CD4-positive, alpha-beta T cell treated with Interleukin-2 at 100 ng/mL for 4 hours (primary cell): ENCODE results near the gene ARPP21.

ENCODE experiments used
- DNase-seq: peaks from one replicate; pipeline ENCODE4 v3.0.0-alpha.2; 2020; ENCODE audit warnings: low spot score

Gene ARPP21

DNA sequence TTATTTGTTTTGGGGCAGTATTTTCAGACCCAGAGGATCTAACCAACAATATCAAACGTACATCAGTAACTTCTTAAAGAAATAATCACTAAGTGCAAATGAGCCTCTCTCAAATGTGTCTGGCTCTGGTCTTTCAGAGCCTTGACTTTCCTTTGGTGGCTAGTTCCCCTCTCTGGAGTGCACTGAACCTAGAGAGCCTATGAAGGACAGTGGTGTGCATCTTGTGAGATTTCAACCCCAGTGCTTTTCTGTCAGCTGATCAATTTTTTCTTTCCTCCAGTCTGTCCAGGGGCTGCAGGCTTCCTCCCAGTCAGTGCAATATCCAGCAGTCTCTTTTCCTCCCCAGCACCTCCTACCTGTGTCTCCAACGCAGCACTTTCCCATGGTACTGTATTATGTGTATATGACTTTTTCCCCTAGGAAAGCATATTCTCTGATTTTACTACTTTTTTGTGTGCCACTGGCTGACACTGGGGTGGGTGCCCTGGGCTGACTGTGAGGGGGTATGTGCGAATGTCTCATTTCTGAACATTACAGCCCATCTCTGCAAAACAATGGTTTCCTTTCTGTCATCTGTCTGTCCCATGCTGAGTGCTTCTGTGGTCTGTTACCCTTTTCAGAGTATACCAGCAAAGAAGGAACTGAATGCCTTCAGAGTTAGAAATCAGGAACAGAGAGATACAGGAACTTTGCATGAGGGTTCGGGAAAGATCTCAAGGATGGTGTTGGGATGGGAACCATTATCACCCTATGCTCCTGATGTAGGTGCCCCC, 98.8 kb downstream of the ARPP21 start:
- DNase-seq = no peak

DNA sequence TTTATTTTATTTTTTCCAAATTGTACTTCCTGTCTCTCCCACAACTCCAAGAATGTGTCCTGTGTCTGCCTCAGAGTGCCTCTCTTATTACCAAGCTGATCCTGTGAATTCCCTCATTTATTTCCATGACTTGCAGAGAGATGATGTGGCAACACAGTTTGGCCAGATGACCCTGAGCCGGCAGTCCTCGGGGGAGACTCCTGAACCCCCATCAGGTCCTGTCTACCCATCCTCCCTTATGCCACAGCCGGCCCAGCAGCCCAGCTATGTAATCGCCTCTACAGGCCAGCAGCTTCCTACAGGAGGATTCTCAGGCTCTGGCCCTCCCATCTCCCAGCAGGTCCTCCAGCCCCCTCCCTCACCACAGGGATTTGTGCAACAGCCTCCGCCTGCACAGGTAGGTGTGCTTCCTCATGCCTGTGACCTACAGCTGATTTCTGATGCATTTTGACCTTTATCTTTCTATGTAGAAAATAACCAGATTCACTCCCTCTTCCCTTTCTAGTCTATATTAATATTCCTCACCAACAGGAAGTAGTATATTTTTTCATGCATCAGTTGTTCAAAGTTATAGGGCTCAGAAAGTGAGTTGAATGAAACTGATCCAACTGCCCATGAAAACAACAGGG, 100.0 kb downstream of the ARPP21 start:
- no peak for DNase-seq

DNA sequence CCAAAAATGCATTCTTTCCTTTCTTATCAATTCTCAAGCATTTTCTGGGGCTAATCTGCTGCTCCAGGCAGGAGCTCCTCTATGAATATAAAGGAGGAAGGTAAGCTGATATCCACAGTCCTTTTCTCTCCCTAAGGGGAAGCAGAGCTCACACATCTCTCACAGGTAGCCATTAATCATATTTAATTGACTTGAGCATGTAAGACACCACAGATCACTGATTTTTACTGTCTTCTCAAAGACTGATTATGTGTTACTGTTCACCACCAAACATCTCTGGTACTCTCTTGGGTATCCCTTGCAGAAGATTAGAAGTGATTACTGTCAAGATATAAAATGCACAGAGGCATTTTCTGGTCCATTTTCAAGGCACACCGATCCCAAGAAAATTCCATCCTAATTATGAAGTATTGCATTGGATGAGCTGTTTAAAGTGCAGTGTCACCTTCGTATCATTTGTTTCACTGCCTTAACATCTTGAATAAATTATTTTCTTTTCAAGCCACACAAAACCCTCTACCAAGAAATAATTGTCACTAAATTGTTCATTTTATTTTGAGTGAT, 100.7 kb downstream of the ARPP21 start:
- no peak for DNase-seq

- no peak for DNase-seq
Measured at GRCh38 chr3:35743218-35743617, 103.9 kb downstream of the ARPP21 start.

GRCh38 chr3:35744419-35744818, 105.1 kb downstream of the ARPP21 start:
- no peak for DNase-seq

GRCh38 chr3:35745351-35745750, 106.0 kb downstream of the ARPP21 start:
- DNase-seq = no peak

GRCh38 chr3:35745802-35746484, 106.6 kb downstream of the ARPP21 start:
- DNase-seq = no peak

- no peak for DNase-seq
Measured at GRCh38 chr3:35746492-35746891, 107.2 kb downstream of the ARPP21 start.

DNA sequence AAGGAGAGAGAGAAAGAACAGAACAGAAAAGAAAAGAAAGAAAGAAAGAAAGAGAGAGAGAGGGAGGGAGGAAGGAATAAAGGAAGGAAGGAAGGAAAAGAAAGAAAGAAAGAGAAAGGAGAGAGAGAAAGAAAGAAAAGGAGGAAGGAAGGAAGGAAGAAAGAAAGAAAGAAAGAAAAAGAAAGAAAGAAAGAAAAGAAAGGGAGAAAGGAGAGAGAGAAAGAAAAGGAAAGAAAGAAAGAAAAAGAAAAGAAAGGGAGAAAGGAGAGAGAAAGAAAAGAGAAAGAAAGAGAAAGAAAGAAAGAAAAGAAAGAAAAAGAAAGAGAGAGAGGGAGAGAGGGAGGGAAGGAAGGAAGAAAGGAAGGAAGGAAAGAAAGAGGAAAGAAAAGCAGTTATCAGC, 108.8 kb downstream of the ARPP21 start:
- DNase-seq = no peak

DNA sequence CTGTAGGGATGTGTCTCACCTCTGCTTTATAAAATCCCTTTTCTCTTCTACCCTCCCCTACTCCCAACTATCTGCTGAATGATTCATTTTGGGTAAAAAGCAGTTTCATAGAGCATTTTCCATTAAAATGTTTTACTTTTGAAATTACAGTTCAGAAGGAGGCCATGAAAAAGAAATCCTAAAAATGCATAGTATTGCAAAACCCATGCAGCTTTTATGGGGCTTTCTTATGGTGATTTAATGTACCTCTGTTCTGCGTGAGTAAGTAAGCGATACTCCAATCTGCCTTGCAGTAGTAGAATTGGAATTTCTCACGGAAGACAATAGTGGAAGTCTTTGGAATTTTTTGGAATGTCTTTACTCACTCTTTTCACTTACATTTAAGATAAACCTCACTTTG, 111.9 kb downstream of the ARPP21 start:
- no peak for DNase-seq

DNA sequence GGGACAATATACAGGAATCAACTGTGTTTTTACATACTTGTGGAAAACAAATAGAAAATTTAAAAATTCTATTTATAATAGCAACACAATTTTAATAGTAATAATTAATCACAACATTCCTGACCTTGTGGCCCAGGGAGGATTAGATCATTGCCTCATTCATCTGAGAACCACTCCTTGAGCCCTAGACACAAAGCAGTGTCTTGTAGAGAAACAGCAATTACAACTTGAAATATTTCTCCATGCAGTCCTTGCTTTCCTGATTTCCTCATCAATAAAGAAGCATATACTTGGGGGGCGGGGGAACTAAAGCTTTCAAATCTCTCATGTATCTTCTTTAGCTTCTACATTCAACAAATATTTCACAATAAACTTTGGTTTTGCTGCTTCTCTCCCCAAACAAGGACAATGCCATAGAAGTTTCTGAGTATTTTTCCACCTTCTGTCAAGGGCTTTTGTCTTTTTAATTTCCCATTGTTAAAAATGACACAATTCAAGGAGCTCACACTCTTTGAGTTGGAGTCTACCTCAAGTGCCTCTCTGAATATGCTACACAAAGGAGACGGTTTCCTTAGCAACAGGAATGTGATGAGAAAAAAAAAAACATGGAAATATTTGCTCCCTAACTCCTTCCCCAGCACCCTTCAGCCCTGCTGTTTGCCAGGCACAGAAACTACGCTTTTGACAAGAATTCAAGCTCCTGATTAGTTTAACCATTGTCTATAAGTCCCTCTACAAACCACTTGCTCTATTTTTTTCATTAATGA, 118.8 kb downstream of the ARPP21 start:
- no peak for DNase-seq

DNA sequence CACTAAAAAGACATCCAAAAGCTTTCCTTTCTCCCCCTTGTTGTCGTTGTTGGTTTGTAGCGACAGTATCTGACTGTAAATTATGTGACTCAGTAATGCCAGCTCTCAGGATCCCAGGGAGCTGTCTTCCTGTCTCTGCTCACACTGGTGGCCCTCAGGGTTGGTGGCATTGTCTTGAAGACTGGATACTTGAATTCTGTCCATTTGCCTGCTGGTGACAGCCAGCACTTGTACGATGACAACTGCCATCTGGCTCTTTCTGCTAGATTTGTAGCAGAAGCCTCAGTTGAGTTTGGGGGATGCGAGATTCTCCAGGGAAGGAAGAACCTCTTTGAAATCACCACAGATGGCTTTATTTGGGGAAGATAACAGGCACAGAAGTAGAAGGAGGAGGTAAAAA, 120.8 kb downstream of the ARPP21 start:
- DNase-seq = no peak

DNA sequence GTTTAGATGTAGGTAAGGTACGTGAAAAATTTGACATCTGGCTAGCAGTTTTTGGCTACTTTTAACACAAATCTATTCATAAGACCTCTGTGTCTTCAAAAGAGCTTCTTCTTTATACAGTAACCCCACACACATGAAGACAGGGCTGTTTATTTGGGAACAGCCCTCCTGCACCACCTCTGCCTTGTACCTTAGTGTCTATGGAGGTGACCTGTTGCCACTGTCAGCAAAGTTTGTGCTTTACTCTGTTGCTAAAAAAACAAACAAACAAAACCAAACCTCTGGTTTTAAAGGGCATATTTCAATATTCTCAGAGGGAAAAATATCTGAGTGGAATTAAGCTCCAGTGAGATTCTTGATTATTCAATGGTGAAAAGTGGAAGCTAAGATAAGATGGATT, 122.0 kb downstream of the ARPP21 start:
- no peak for DNase-seq

DNA sequence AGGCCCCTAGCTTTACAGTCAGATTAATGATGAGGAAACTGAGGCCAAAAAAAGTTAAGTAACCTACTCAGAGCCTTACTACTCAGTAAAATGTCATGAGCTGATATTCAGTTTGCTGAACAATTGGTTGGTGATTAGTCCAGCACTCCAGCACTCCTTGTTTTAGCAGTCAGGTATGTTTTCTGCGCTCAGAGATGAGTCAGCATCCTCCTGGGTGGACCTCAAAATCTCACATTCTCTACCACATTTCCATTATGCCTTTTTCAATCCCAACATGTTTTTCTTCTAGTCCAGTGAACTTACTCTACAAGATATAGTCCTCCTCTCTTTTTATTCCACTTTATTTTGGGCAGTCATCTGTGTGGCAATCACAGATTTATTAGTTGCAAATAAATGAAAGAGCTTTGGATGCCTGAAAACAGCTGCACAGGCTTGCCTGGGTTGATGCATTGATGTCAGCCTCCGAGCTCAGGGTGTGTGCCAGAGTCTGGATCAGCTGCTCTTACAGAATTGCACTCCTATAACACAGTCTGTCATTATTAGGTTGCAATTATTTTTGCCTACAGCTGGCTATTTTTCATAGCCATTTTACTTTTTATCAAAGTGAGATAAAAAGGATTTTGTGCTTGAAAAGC, 133.2 kb downstream of the ARPP21 start:
- DNase-seq = no peak

DNA sequence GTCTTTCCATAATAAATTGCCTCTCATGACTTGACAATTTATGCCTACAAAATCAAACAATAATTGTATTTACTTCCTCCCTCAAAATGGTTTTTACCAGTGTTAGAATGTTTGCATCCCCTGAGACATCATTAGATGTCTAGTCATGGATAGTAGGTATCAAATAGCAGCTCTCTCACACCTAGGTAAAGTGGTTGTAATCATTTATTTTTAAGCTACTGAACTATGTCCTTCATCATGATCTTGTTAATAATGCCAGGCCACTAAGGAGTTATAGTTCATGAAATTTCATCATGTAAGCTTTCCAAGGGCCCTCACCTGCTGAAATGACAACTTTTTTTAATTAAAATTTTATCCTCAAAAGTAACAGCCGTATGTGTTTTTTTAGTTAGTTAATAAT, 134.1 kb downstream of the ARPP21 start:
- no peak for DNase-seq

- DNase-seq = no peak
Measured at GRCh38 chr3:35776346-35776745, 137.0 kb downstream of the ARPP21 start.

DNA sequence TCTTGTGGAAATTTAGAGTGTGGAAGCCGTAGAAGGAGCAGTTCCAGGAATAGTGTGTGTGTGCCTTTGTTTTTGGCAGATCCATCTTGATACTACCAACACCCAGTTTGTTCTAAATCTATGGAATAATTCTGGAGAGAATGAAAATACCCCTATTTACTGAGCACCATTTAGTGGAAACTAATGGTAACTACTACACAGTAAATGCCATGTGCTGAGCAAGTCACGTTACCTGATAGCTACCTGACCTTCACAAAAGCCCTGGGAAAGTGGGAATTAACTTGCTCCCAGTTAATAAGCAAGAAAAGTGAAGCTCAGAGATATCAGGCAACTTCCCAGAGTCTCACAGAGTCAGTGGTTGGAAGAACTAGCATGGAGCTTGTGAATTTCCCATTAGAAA, 137.7 kb downstream of the ARPP21 start:
- no peak for DNase-seq

DNA sequence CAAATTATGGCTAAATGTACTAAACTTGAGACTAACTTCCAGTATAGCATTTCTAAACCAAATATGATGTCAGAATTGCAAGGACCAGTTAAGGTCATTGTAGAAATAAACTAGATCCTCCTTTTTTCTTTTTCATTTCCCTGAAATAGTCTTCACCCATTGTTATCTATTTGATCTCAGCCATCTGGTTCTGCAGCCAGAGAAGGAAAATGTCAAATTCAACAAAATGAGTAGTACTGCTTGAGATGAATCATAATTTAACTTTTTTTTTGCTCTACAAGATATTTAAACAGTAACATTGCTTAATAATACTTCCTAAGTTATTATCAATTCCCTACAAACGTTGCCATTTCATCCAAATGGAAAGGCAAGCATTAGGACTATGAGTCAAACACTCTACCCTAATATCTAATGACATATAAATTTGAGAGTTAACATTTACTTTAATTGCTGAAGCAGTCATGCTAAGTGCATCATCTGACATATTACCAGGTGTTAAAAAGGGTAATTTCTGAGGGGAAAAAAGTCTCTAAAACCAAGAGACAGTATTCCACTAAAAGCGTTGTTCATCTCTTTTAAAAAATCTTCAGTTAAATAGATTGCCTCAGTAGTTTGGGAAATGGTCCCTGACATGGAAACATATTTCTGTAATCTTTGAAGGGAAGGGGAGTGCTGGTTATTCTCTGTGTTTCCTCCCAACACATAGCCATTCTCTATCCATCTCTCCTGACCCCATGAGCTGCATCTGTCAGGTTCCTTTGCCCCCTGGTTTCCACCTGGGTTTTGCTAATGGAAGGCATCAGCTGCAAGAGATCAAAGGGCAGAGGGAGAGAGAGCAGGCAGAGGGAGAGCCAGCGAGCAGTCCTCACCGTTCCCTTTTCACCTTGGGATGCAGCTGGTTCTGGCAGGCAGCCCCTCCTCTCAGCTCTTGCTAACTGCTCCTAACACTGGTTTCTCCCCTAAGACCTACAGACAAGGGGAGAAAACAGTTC, 138.5 kb downstream of the ARPP21 start:
- DNase-seq = no peak

DNA sequence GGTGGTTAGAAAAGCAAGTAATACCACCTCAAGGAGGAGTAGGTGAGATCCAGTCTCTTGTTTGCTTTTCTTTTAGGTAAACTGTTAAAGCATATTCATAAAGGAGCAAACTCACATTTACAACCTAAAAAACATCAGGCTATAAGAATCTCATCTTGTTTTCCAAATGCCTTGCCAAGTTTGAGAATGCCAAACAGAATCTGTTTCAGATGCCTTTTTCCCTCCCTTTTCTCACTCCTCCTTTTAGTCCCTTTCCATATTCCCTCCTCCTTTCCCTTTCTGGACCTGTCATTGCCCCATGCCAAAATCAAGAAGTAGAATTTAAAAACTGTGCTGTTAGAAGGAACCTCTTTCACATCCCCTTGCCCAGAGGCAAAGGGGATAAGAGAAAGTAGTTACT, 140.3 kb downstream of the ARPP21 start:
- DNase-seq = no peak

GRCh38 chr3:35780800-35781199, 141.5 kb downstream of the ARPP21 start:
- DNase-seq = no peak

- no peak for DNase-seq
Measured at GRCh38 chr3:35781558-35781957, 142.2 kb downstream of the ARPP21 start.
